Measurements from ENCODE around the gene DCC. TPM values are rescaled to one million over a fixed set of nuclear protein-coding genes. Genes with fewer than 3 reads are reported as not detected.

The DCC gene
- total RNA-seq, 4 donors from 2014 or later, result 0.16 TPM; not detected in 3

GRCh38 chr18:52598921-52599320, 258.9 kb downstream of the DCC start:
- Histone ChIP-seq H3K36me3 (no peaks in the 10 kb centered on the region), H3K27me3 (no peaks in the 10 kb centered on the region), H3K4me3 (no peak overlapping the region), H3K4me1 (no peaks in the 10 kb centered on the region), H3K9me3 (peaks cover 4% of the 10 kb centered on the region), H3K27ac (no peak overlapping the region)
- no peak for DNase-seq (ENCODE audit: low spot score in 2 of 2)
- 64% methylated on average over 2 of the region's 2 CpGs for WGBS
- TF ChIP-seq CTCF (IDR thresholded peaks at IDR 0.05) (no peak), EP300 (IDR thresholded peaks at IDR 0.05) (no peak), POLR2AphosphoS5 (IDR thresholded peaks at IDR 0.05) (no peak), POLR2A (IDR thresholded peaks at IDR 0.05) (no peak)

DNA sequence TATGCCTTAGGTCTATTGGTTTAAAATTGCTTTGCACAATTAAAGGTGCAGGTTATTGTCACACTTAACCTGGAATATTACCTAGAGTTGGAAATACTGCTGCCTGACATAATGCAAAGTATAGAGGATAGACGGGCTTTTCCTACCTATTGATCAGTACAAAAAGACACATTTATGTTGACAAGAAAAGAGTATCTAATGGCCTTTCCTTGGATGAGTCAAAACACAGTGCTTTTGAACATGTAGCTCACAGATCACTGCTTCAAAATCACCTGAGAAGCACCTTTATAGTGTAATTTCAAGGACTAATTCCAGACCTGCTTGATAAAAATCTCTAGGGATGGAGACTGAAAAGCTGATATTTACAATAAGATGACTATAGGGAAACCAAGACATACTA, 262.8 kb downstream of the DCC start:
- no peak overlapping the region for H3K4me3 ChIP-seq
- H3K27me3 ChIP-seq, result no peaks in the 10 kb centered on the region
- TF ChIP-seq POLR2AphosphoS5 (IDR thresholded peaks at IDR 0.05), result no peak
- TF ChIP-seq POLR2A (IDR thresholded peaks at IDR 0.05), result no peak
- TF ChIP-seq CTCF (IDR thresholded peaks at IDR 0.05), result no peak
- no peak for TF ChIP-seq EP300 (IDR thresholded peaks at IDR 0.05)
- H3K27ac ChIP-seq, result no peak overlapping the region
- DNase-seq (ENCODE audit: low spot score in 2 of 2), result no peak
- 92% methylated on average over 1 of the region's 1 CpG for WGBS
- H3K36me3 ChIP-seq, result no peaks in the 10 kb centered on the region
- no peaks in the 10 kb centered on the region for H3K4me1 ChIP-seq
- H3K9me3 ChIP-seq, result peaks cover 4% of the 10 kb centered on the region

DNA sequence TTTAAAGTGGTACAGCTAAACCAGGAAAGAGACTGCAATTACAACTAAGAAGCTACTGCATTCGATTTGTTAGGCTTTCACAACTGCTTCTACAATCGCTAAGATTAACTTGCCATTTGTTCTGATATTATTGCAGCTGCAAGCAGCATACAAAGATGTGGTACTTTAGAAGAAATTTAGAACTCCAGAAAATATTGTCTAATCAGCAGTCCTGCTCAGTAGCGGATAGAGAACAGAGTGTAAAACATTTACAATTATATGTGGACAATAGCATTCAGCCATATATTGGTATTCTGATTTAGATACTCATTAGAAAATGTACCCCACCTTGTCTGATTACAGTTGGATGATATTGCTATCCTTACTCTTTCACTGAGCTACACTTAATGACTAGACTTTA, 265.3 kb downstream of the DCC start:
- H3K4me3 ChIP-seq, result no peak overlapping the region
- no peaks in the 10 kb centered on the region for H3K36me3 ChIP-seq
- no peaks in the 10 kb centered on the region for H3K27me3 ChIP-seq
- no peak for DNase-seq (ENCODE audit: low spot score in 2 of 2)
- H3K27ac ChIP-seq, result no peak overlapping the region
- no peaks in the 10 kb centered on the region for H3K9me3 ChIP-seq
- TF ChIP-seq CTCF (IDR thresholded peaks at IDR 0.05) (no peak), POLR2AphosphoS5 (IDR thresholded peaks at IDR 0.05) (no peak), EP300 (IDR thresholded peaks at IDR 0.05) (no peak), POLR2A (IDR thresholded peaks at IDR 0.05) (no peak)
- no peaks in the 10 kb centered on the region for H3K4me1 ChIP-seq
- WGBS, result 90% methylated on average over 3 of the region's 3 CpGs

- 90% methylated on average over 2 of the region's 2 CpGs for WGBS
- no peaks in the 10 kb centered on the region for H3K4me1 ChIP-seq
- H3K27me3 ChIP-seq, result no peaks in the 10 kb centered on the region
- DNase-seq (ENCODE audit: low spot score in 2 of 2), result no peak
- no peak overlapping the region for H3K4me3 ChIP-seq
- H3K36me3 ChIP-seq, result no peaks in the 10 kb centered on the region
- no peaks in the 10 kb centered on the region for H3K9me3 ChIP-seq
- no peak overlapping the region for H3K27ac ChIP-seq
- TF ChIP-seq POLR2AphosphoS5 (IDR thresholded peaks at IDR 0.05) (no peak), POLR2A (IDR thresholded peaks at IDR 0.05) (no peak), CTCF (IDR thresholded peaks at IDR 0.05) (no peak), EP300 (IDR thresholded peaks at IDR 0.05) (no peak)
Observed at GRCh38 chr18:52607985-52608384, 268.0 kb downstream of the DCC start.

- H3K36me3 ChIP-seq, result no peaks in the 10 kb centered on the region
- no peaks in the 10 kb centered on the region for H3K27me3 ChIP-seq
- TF ChIP-seq POLR2A (IDR thresholded peaks at IDR 0.05) (no peak), POLR2AphosphoS5 (IDR thresholded peaks at IDR 0.05) (no peak), CTCF (IDR thresholded peaks at IDR 0.05) (no peak), EP300 (IDR thresholded peaks at IDR 0.05) (no peak)
- no peak overlapping the region for H3K4me3 ChIP-seq
- no peaks in the 10 kb centered on the region for H3K4me1 ChIP-seq
- H3K9me3 ChIP-seq, result no peaks in the 10 kb centered on the region
- 53% methylated on average over 3 of the region's 3 CpGs for WGBS
- no peak for DNase-seq (ENCODE audit: low spot score in 2 of 2)
- no peak overlapping the region for H3K27ac ChIP-seq
Observed at GRCh38 chr18:52610451-52611115, 270.6 kb downstream of the DCC start.
